GM21737 (cell line): ENCODE results near the gene MARF1.
"Not testable (repeated sequence)": the region's sequence is repeated elsewhere in the genome, so short reads cannot be mapped to it uniquely, and the experiment has no call there.

Source experiments
- ATAC-seq: cut with Tn5 transposase; IDR thresholded peaks from one replicate; pipeline ENCODE4 v1.9.1; 2021; ENCODE audit warnings: mild to moderate bottlenecking, moderate library complexity; ENCODE audit not compliant: unreplicated experiment

The MARF1 gene

DNA sequence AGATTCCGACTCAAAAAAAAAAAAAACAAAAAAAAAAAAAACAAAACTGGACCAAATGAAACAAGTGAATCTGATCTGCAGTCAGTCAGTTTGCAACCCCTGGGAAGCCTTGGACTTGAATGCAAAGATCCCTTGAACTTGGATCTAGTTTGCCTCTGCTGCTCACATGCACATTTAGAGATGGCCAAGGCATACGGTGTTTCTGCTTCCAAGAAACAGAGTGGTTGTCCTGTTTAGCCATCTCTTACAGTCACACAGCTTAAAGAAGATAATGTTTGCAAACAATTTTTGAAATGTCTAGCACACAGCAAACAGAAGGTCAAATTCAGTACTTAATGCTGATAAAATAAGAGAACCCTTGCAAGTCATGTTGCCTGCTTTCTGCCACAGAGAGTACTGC, 11.6 kb upstream of the MARF1 start:
- ATAC-seq, result no peak

DNA sequence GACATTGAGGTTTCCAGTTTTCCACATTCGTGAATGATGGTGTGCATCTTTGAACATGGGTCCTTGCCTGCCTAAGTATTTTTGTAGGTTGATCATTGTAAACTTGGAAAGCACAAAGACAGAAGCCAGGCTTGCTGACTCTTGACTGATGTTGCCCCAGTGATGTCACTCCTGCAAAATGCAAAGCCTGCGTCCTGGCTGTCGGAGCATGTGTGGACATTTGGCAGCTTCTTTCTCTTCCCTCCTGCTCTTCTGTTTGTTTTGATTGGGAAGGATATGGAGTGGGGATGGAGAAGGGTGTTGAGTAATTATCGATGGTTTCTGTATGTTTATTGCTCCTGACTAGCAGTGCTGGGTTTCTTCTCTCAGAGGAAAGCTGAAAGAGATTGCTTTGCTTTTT, 10.3 kb upstream of the MARF1 start:
- no peak for ATAC-seq

GRCh38 chr16:15652293-15653001, 9.5 kb upstream of the MARF1 start:
- ATAC-seq, result no peak

DNA sequence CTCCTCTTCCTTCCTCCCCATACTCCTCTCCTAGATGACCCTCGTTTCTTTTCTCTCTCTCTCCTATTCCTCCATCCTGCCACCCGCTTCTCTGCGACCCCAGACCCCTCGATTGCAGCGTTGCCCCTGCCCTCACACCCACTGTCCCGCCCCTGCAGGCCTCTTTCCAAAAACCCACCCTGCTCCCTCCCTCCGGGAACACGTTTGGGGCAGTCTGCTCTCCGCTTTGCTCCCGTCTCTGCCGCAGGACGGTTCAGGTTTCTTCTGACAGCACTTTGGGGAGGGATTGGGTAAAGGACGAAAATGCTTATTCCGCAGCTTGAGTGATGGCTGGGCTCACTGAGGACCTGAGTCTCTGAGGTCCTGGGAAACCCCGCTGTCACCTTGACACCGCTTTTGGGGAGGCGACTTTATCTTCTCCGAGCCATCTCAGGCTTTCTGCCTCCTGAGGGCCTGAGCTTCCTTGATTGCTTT, 7.8 kb upstream of the MARF1 start:
- no peak for ATAC-seq

- peak; percentile 75 for ATAC-seq
These were observed 7.2 kb upstream of the MARF1 start, which contains the start of gene NDE1 for GRCh38 chr16:15650019-15650697. Gene NDE1, plus strand, starts transcription at chr16:15650245. Its CDS starts 14,534 bp downstream, at chr16:15664779.

DNA sequence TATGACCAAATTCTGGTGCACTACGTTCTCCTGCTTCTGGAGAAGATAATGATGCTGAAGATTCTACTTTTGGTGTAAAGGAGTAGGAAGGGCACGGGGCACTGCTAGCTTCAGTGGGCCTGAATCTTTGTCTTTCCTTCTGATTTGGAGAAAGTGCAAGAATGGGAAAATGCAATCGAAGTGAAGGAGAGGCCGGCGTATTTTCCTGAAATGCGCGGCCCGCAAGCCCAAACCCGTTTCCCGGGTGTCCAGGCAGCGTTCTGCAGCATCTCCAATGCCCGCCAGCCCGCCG, 6.7 kb upstream of the MARF1 start:
- no peak for ATAC-seq

DNA sequence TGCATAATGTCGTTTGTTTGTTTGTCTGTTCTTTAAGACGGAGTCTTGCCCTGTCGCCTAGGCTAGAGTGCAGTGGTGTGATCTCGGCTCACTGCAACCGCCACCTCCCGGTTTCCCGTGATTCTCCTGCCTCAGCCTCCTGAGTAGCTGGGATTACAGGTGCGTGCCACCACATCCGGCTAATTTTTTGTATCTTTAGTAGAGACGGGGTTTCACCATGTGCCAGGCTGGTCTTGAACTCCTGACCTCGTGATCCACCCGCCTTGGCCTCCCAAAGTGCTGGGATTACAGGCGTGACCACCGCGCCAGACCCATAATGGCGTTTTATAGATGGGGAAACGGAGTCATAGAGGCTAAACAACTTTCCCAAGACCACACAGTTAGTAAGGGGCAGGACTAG, 6.4 kb upstream of the MARF1 start:
- ATAC-seq, result not testable (repeated sequence)

- ATAC-seq, result no peak
These were observed 5.3 kb upstream of the MARF1 start for GRCh38 chr16:15648135-15648730.

GRCh38 chr16:15647294-15648014, 4.5 kb upstream of the MARF1 start:
- ATAC-seq, result no peak

- ATAC-seq, result not testable (repeated sequence)
These were observed 3.8 kb upstream of the MARF1 start for GRCh38 chr16:15646557-15647293.

- ATAC-seq, result not testable (repeated sequence)
These were observed 2.1 kb upstream of the MARF1 start for GRCh38 chr16:15644962-15645465.

DNA sequence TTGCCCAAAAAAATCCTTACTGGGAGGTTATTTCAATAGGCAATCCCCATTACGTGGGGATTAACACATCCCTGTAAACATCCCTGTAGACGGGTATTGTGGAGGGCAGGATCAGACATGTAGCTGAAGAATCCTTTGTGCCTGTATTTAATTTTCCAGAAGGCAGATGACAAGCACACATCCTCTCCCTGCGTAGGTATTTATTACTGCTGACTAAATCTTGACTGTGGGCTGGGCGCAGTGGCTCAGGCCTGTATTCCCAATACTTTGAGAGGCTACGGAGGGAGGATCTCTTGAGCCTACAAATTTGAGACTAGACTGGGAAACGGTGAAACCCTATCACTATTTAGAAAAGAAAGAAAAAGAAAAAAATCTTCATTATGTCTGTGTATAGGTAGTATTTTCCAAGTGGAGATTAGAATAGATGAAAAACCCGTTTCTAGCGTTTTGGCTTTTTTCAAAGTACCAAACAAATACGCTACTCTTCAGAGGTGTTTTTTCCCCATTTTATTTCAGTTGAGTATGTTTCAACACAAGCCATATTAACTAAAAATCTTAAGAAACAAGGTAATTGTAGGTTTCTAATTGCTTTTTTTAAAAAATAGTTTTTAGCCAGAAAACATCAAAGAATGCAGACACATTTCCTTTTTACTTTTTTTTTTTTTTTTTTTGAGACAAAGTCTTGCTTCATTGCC, 1.5 kb upstream of the MARF1 start:
- ATAC-seq, result no peak

DNA sequence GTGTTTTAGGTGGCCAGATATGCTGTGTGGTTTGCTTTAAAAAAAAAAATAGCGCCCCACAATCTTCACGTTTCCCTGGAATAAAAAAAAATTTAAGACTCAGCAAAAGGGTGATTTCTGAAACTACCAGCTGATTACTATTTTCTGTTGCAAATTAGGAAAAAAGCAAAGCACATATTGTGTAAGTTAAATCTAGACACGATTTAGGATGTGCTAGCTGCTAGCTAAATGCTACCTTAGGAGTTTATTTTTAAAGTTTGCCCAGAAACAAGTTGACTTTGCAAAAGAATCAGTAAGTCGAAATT, 944 bp upstream of the MARF1 start:
- no peak for ATAC-seq

- ATAC-seq, result peak; percentile 61
These were observed 352 bp downstream of the MARF1 start for GRCh38 chr16:15642557-15643047.

DNA sequence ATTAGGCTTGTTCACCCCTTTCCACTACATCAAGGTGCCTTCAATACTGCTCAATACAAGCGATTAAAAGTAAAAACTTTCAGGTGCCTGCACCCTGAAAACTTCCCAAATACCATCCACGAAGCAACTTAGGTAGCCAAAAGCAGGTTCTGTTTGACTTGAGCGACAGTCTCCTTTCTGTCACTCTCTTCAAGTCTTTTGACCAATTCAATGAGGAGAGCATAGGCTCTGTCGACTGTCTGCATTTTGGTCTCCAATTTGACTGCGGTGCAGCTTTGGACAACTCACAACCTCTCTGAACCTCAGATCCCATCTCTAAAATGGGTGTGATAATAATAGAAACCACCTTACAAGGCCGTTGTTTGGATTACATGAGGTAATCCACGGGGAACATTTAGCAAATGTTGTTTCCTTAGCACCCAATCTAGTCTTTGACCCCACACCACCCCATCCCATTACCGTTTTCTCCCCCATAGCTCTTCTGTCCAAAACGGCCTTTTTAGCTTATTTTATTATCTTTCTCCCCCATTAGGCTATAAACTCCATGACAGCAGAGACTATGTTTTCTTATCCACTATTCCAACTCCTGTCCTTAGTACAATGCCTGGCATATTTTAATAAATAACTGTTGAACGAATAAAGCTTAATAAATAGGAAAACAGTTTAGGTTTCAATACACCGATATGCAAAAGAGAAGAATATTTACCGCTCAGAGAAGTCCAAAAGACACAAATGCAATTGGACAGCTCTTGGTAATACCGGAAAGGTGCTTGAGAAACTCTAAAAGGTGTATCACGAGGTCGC, 999 bp downstream of the MARF1 start:
- ATAC-seq, result no peak

GRCh38 chr16:15640966-15641365, 2.0 kb downstream of the MARF1 start:
- no peak for ATAC-seq

DNA sequence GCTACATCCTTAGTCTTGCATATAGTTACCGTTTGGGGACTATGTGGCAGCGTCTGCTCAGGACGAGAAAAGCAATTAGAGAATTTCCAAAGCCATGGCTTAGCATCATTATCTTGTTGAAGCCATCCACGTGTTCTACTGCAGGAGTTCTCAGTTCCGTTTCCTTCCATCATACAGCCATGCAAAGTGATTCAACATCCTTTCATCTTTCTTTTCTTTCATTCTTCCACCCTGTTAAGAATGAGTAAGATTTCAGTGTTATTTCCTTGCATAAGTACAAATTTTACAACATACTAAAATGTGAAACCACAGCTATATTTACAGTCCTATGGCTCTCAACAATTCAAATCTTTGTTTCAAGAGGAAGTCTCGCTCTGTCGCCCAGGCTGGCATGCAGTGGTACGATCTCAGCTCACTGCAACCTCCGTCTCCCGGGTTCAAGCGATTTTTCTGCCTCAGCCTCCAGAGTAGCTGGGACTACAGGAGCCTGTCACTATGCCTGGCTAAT, 3.8 kb downstream of the MARF1 start:
- no peak for ATAC-seq

- ATAC-seq, result no peak
These were observed 6.5 kb downstream of the MARF1 start for GRCh38 chr16:15636392-15636873.

GRCh38 chr16:15635926-15636325, 7.0 kb downstream of the MARF1 start:
- ATAC-seq, result no peak
